ENCODE data around the gene STXBP4. TPM values are rescaled to one million over a fixed set of nuclear protein-coding genes. Genes with fewer than 3 reads are reported as not detected.

Gene STXBP4
- total RNA-seq, 1 donor from 2014 or later: 4.9 TPM

DNA sequence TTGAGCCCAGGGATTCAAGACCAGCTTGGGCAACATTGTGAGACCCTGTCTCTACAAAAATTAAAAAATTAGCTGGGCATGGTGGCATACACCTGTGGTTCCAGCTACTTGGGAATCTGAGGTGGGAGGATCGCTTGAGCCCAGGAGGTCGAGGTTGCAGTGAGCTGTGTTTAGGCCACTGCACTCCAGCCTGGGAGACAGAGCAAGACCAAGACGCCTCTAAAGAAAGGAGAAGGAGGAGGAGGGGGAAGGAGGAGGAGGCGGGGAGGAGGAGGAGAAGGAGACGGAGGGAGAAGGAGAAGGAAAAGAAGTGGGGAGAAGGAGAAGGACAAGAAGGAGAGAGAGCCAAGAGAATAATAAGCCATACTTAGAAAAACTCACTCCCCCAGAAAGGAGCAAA lies 35.9 kb downstream of the STXBP4 start:
- Histone ChIP-seq H3K4me1 (no peaks in the 10 kb centered on the region), H3K36me3 (peaks cover 2 to 12% of the 10 kb centered on the region in 2 donors), H3K4me3 (no peak overlapping the region)

DNA sequence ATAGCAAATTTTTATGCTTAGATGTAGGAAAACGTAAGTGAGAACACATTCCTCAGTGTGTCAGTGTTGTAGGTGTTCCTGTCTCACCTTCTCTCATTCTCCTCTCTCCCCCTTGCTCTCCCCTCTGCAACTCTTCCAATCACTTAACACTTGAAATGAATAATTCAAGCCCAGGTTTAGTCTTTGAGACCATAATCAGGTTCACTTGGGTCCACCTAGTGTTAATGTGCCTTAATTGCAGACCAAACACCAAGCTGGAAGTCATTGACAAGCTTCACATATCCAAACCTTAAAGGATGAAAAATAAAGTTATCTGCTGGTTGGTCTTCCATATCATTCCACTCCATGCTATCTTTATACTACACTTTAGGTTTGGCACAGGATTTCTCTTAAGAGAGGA lies 37.0 kb downstream of the STXBP4 start:
- TF ChIP-seq, protein P1, sequence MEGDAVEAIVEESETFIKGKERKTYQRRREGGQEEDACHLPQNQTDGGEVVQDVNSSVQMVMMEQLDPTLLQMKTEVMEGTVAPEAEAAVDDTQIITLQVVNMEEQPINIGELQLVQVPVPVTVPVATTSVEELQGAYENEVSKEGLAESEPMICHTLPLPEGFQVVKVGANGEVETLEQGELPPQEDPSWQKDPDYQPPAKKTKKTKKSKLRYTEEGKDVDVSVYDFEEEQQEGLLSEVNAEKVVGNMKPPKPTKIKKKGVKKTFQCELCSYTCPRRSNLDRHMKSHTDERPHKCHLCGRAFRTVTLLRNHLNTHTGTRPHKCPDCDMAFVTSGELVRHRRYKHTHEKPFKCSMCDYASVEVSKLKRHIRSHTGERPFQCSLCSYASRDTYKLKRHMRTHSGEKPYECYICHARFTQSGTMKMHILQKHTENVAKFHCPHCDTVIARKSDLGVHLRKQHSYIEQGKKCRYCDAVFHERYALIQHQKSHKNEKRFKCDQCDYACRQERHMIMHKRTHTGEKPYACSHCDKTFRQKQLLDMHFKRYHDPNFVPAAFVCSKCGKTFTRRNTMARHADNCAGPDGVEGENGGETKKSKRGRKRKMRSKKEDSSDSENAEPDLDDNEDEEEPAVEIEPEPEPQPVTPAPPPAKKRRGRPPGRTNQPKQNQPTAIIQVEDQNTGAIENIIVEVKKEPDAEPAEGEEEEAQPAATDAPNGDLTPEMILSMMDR (IDR thresholded peaks at IDR 0.05): peak in 1 of 3 experiments; percentile 14

More for the DNA sequence above, 35.9 kb downstream of the STXBP4 start:
- intact Hi-C loops (cut with DNase I): no loop called here
- TF ChIP-seq, protein P1 (IDR thresholded peaks at IDR 0.05): no peak
- Histone ChIP-seq H3K9me3 (no peaks in the 10 kb centered on the region), H3K27me3 (no peaks in the 10 kb centered on the region), H3K27ac (no peak overlapping the region)
- DNase-seq (ENCODE audit: low spot score in 2 of 2): no peak

DNA sequence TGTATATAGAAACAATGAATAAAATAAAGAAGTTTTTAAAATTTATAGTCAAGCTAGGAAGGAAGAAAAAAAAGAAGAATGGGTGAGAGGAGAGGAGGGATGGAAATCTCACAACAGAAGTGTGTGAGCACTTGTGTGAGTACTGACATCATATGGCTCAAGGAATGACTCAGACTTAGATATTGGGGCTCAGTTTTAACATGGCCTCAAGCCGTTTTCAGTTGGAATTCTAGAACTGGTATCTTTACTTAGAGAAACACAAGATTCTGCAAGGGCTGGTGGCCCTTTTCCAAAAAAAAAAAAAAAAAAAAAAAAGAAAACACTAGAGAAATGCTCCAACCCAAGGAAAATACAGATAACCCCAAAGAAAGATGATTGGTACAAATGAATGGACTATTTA lies 55.1 kb downstream of the STXBP4 start:
- no peak for DNase-seq (ENCODE audit: low spot score in 2 of 2)
- Histone ChIP-seq H3K4me3 (no peak overlapping the region), H3K27ac (no peak overlapping the region), H3K27me3 (no peaks in the 10 kb centered on the region), H3K9me3 (no peaks in the 10 kb centered on the region), H3K4me1 (no peaks in the 10 kb centered on the region), H3K36me3 (no peaks in the 10 kb centered on the region)
- intact Hi-C loops (cut with DNase I): no loop called here
- TF ChIP-seq, protein P1 (IDR thresholded peaks at IDR 0.05): no peak

More for the DNA sequence above, 37.0 kb downstream of the STXBP4 start:
- Histone ChIP-seq H3K27ac (no peak overlapping the region), H3K27me3 (no peaks in the 10 kb centered on the region), H3K4me3 (no peak overlapping the region), H3K4me1 (no peaks in the 10 kb centered on the region), H3K36me3 (peaks cover 2 to 6% of the 10 kb centered on the region in 2 donors), H3K9me3 (no peaks in the 10 kb centered on the region)
- no peak for DNase-seq (ENCODE audit: low spot score in 2 of 2)
- intact Hi-C loops (cut with DNase I): no loop called here

DNA sequence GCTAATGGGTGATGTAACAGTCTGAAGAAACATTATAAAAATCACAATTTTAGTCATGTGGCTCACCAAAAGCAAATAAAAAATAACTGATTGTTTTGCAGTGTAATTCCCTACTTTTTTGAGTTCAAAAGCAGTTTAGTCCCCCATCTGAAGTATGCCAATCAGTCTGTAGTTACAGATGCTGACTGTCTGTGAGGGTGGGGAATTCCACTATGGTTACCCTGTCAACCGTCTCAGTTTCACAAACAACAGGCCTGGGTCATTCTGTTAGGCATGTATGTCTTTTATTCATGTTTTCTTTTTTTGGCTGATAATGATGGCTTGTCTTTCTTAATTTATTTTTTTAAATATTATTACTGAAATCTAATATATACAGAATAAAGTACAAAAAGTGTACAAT lies 69.3 kb downstream of the STXBP4 start:
- no peak for DNase-seq (ENCODE audit: low spot score in 2 of 2)
- TF ChIP-seq, protein P1 (IDR thresholded peaks at IDR 0.05): no peak
- Histone ChIP-seq H3K36me3 (no peaks in the 10 kb centered on the region), H3K9me3 (no peaks in the 10 kb centered on the region), H3K4me1 (no peaks in the 10 kb centered on the region), H3K27ac (no peak overlapping the region), H3K27me3 (no peaks in the 10 kb centered on the region), H3K4me3 (no peak overlapping the region)
- intact Hi-C loops (cut with DNase I): no loop called here

DNA sequence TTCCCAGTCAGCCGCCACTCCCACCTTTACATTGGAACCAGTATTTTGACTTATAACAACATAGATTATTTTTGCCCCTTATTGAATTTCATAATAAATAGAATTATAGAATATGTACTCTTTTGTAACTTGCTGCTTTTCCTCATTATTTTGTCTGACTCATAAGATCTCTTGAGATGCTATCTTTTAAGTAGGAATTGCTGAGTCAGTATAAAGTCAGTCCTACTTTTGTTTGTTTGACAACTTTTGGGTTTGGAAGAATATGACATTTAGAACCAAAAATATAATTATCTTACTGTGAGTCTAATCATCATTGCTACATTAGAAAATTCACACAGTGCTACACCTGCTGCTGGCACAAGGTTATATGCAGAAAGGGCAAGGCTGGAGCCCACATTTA lies 69.7 kb downstream of the STXBP4 start:
- Histone ChIP-seq H3K36me3 (no peaks in the 10 kb centered on the region), H3K9me3 (no peaks in the 10 kb centered on the region), H3K4me3 (no peak overlapping the region), H3K27me3 (no peaks in the 10 kb centered on the region), H3K4me1 (no peaks in the 10 kb centered on the region), H3K27ac (no peak overlapping the region)
- TF ChIP-seq, protein P1 (IDR thresholded peaks at IDR 0.05): no peak
- intact Hi-C loops (cut with DNase I): no loop called here
- no peak for DNase-seq (ENCODE audit: low spot score in 2 of 2)

DNA sequence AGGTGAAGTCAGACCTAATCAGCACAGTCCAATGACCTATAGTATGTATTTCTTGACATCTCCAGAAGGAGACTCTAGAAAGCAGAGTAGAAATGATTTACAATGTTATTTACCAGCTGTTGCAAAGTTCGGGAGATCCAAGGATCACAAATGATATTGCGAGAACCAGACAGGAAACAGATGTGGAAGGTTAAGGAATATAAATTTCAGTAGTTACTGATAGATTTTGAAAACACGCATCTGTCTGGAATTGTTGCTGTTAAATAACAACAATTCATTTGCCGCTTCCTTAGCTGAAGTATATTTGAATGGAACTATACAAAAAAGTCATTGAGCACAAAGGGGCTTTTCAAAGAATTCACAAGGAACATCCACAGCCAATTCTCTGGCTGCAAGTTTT lies 72.0 kb downstream of the STXBP4 start:
- no peaks in the 10 kb centered on the region for H3K27me3 ChIP-seq
- H3K36me3 ChIP-seq: peaks cover 4 to 5% of the 10 kb centered on the region in 2 donors
- no peak for DNase-seq (ENCODE audit: low spot score in 2 of 2)
- TF ChIP-seq, protein P1 (IDR thresholded peaks at IDR 0.05): no peak
- no peak overlapping the region for H3K27ac ChIP-seq
- intact Hi-C loops (cut with DNase I): no loop called here
- no peaks in the 10 kb centered on the region for H3K9me3 ChIP-seq
- no peaks in the 10 kb centered on the region for H3K4me1 ChIP-seq
- H3K4me3 ChIP-seq: no peak overlapping the region

Measured in ascending aorta (tissue), 2 donors.